HG02642 (cell line): ENCODE measurements around the gene DOCK2.
A peak's percentile ranks its signal among the peaks of the same experiment; 100 is the strongest.

Experiments
- ATAC-seq: cut with Tn5 transposase; IDR thresholded peaks from one replicate; pipeline ENCODE4 v1.9.1; 2021; ENCODE audit warnings: mild to moderate bottlenecking; ENCODE audit not compliant: unreplicated experiment, poor library complexity

DOCK2 gene

GRCh38 chr5:169670769-169671525 lies 33.9 kb downstream of the DOCK2 start:
- peak; percentile 98 for ATAC-seq

- ATAC-seq = no peak
Measured at GRCh38 chr5:169682026-169682425, 45.0 kb downstream of the DOCK2 start.

DNA sequence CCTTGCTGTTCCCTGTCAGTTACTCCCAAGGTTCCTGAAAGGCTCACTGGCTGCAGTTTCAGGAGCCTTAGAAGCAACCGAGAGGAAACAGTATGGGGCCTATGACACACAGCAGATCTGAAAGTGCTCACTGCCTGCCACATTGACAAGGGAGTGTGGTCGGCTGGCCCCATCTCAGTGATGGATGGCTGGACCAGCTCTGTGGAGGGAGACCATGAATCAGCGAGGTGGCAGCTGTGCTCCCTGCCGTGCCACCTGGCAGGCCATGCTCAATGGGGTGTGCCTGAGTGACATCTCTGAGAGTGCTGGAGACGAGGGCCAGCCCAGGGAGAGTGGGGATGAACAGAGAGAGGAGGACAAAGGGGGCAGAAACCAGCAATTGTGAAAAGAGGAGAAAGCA lies 49.1 kb downstream of the DOCK2 start:
- peak; percentile 80 for ATAC-seq

DNA sequence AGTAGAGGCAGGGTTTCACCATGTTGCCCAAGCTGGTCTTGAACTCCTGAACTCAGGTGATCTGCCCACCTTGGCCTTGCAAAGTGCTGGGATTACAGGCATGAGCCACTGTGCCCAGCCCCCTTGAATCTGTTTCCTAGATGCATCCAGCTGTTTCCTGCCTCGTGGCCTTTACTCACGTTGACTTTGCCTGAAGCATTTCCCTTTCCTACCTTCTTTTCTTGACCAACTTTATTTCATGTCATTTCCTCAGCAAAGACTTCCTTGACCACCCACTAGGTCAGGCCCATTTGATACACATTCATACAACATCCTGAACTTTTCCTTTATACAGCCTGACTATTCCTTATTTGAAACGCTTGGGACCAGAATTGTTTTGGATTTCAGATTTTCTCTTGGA lies 51.0 kb downstream of the DOCK2 start:
- ATAC-seq = no peak

DNA sequence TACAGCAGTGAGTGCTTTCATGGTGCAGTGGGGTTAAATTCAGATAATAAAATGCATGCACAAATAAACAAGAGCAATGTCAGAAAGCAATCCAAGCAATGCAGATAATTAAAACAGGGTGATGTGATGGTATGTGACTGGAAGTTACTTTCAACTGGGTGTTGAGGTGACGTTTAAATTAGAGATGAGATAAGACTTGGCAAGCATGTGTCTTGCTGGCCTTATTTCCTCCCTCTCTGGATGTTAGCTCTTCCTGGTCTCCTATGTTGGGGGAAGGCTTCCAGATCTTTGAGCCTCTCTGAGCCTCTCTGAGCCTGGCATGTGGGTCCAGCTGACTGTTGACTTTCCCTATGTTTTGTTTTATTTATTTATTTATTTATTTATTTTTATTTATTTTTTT lies 54.4 kb downstream of the DOCK2 start:
- ATAC-seq = no peak

DNA sequence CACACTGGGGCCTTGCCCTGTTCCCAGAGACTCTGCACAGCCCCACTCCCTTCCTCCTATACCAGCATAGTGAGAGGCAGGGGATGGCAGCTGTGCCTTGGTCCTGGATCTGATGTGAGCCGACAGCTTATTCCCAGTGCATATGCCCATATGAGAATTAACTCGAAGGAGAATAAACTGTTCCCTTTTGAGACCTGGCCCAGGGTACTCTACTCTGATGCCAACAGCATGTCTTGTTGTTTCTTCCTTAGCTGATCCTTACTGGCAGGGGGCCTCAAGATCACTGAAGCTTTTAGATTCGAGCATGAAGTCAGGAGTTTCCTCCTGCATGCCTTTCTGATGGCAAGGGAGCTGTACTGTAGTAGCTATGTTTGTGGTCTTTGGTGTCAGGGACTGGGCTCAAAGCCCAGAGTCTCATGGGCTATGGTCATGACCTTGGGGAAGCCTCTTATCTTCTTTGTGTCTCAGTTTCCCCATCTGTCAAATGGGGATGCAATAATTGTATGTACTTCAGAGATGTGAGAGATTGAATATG lies 57.1 kb downstream of the DOCK2 start:
- ATAC-seq = no peak

DNA sequence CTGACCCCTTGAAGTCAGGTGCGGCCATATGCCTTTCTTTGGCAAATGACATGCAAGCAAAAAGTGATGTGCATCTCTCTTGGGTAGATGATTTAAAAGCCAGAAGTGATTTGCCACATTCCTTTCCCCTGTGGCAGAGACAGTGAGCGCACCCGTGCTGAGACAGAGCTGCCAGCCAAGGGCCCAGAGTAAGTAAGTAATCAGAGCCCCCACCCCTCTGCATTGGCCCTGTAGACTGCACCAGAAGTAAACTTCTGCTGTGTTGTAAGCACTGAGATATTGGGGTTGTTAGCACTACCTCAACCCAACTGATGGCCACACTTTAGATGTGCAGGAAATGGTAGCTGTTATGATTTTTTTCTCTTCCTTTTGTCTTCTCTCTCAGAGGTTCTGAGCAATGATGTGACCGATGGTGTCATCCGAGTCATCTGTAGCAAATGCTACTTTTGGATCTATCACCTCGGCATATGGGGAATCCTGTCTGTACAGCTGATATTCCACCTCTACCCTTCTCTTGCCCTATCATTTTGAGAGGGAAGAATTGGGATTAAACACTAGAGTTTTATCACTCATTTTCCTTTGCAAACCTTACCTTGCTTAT lies 58.0 kb downstream of the DOCK2 start:
- ATAC-seq = no peak

DNA sequence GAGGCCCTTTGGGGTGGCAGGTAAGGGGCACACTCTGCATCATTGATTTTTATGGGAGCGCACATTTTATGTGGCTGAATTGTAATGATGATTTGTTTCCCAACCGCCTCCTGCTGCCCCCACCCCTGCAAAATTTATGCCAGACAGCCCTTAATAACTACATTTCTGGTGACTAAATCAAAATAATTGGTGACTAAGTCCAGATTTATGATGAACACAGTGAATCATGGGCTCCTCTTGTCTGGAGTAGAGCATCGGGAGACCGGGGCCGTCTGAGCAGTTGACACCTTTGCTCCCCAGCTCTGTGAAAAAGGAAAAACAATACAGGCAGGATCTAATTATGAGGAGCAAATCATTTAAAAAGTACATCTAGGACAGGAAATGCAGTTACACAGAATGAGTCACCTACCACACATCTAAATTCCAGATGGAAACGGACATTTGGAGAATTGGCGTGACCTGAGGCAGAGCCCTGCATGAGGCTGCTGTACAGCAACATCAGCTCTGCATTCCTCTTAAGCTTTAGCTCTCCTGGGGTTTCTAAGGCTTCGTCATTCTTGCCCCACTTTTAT lies 58.9 kb downstream of the DOCK2 start:
- no peak for ATAC-seq

GRCh38 chr5:169696621-169697510 lies 59.8 kb downstream of the DOCK2 start:
- no peak for ATAC-seq

- ATAC-seq = no peak
Measured at GRCh38 chr5:169697511-169697890, 60.4 kb downstream of the DOCK2 start.

DNA sequence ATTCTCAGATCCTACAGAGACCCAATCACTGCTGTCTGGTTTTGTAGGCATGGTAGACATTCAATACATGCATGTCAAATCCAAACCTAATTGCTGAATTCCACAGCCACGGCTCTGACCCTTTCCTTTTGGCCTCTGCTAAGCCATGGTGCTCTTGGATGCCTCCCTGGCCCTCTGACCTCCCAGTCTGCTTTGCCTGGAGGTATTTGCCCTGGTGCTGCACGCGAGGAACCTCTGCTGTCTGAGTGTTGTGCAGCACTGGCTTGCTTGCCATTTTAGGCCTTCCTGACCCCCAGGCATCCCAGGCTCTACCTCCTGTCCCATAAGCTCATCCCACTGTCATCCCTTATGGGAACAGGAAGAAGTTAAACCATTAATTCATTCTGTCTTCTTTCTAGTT lies 60.9 kb downstream of the DOCK2 start:
- no peak for ATAC-seq

DNA sequence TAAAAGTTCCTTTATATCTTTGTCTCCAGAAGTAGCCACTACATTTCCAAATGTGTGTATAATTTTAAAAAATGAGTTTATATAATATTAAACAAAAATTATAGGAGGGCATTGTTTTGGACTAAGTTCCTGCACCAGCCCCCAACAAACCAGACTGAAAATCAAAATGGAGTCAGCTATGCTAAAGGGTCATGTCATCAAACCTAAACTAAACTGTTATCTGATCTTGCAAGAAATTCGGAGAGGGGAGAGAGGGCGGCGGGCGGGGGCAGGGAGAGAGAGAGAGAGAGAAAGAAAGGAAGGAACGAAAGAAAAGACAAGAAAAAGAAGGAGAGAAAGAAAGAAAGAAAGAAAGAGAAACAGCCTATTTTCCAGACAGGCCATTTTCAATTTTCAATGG lies 63.5 kb downstream of the DOCK2 start:
- no peak for ATAC-seq

DNA sequence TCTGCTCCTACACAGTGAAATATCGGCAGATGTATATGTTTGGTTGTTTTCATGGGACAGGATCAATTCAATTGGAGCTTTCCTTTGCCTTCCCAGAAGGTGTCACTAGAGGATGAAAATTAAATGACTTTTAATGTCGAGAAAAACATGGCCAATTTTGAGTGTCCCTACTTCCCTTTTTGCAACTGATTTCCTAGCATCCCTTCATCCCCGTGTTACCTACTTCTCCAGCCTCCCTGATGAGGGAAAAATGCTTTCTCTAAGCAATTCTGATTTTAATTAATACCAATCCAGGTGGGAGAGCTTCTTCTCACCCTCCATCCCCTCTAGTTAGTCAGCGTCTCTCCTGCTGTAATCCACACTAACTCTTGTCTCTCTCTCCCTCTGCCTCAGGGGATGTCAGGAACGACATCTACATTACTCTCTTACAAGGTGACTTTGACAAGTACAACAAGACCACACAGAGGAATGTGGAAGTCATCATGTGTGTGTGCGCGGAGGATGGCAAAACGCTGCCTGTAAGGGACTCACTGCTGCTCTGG lies 64.9 kb downstream of the DOCK2 start:
- ATAC-seq = no peak

GRCh38 chr5:169702693-169703481 lies 65.8 kb downstream of the DOCK2 start:
- peak; percentile 75 for ATAC-seq

GRCh38 chr5:169703813-169704212 lies 66.7 kb downstream of the DOCK2 start:
- ATAC-seq = no peak

GRCh38 chr5:169705322-169705721 lies 68.2 kb downstream of the DOCK2 start:
- no peak for ATAC-seq

- ATAC-seq = no peak
Measured at GRCh38 chr5:169706071-169706470, 69.0 kb downstream of the DOCK2 start.

DNA sequence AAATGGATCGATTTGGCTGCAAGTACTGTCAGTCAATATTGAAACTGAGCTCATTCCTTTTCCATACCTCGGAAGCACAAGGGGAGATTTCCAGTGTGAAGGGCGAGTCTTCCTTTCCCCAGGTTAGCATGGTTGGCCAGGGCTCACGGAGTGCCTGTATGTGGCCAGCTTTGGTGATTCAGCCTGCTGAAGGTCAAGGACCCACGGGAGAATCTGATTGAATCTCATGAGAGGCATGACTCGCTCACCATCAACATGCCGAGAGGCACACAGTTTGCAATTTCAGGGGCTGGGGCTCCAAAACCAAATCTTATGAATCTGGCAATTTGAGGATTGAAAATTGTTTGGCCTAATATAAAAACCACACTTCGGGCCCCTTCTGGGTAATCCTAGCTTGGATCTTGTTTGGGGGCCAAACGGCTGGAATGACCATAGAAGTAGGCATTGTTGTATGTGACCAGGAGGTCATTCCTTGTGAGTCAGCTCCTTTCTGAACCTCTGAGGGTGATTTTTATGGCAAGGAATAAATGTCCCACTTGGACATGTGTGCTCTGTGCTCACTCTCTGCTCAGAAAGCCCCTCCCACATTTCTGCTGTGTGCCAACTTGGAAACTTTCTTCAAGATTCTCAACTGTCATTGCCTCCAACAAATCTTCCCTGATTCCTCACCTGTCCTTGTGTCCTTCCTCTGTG lies 69.8 kb downstream of the DOCK2 start:
- no peak for ATAC-seq

DNA sequence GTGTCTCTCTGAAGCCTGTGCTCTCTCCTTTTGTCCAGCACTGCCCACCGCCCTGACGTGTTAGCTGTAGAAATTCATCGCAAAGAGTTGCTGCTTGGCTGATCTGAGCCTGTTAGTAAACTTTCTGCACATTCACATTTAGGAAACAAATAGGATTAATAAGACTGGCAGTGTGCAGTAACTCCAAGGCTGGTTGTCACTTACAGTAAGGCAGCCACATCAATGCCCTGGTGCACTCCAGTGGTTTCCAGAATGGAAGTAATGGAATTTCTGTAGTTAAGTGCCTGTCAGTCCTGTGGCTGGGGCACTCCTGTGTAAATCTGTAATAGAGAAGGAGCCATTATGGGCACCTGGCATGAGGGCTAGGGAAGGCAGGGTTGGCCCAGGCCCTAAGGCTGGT lies 70.6 kb downstream of the DOCK2 start:
- ATAC-seq = no peak
